ENCODE data around the gene ASAP2. TPM values are rescaled to one million over a fixed set of nuclear protein-coding genes. Genes with fewer than 3 reads are reported as not detected.

Gene ASAP2
- total RNA-seq, 1 donor from 2014 or later, result 24.3 TPM

GRCh38 chr2:9430316-9431293 lies 224.0 kb downstream of the ASAP2 start:
- Histone ChIP-seq H3K9me3 (no peaks in the 10 kb centered on the region), H3K27me3 (ENCODE audit: low read depth) (no peaks in the 10 kb centered on the region), H3K4me1 (no peaks in the 10 kb centered on the region), H3K36me3 (peaks cover 66% of the 10 kb centered on the region), H3K4me3 (no peak overlapping the region), H3K27ac (no peak overlapping the region)
- intact Hi-C loops (cut with DNase I), result no loop called here
- ATAC-seq (no peak), DNase-seq (no peak)
- no peak for TF ChIP-seq CTCF (IDR thresholded peaks at IDR 0.05)

- TF ChIP-seq CTCF (IDR thresholded peaks at IDR 0.05), result no peak
Observed at GRCh38 chr2:9434489-9434888, 227.9 kb downstream of the ASAP2 start.

GRCh38 chr2:9439536-9439935 lies 232.9 kb downstream of the ASAP2 start:
- Histone ChIP-seq H3K4me3 (no peak overlapping the region), H3K9me3 (no peaks in the 10 kb centered on the region), H3K36me3 (peaks cover 88% of the 10 kb centered on the region), H3K27ac (no peak overlapping the region), H3K27me3 (ENCODE audit: low read depth) (no peaks in the 10 kb centered on the region), H3K4me1 (no peaks in the 10 kb centered on the region)
- TF ChIP-seq CTCF (IDR thresholded peaks at IDR 0.05), result no peak
- no peak for ATAC-seq
- intact Hi-C loops (cut with DNase I), result no loop called here
- DNase-seq, result no peak

More at GRCh38 chr2:9434489-9434888, 227.9 kb downstream of the ASAP2 start:
- H3K4me3 ChIP-seq, result no peak overlapping the region
- H3K27ac ChIP-seq, result no peak overlapping the region
- no peak for DNase-seq
- peaks cover 99% of the 10 kb centered on the region for H3K36me3 ChIP-seq
- no peak for ATAC-seq
- no peaks in the 10 kb centered on the region for H3K4me1 ChIP-seq
- H3K9me3 ChIP-seq, result no peaks in the 10 kb centered on the region
- intact Hi-C loops (cut with DNase I), result no loop called here
- no peaks in the 10 kb centered on the region for H3K27me3 ChIP-seq (ENCODE audit: low read depth)

- no peak for TF ChIP-seq CTCF (IDR thresholded peaks at IDR 0.05)
- peaks cover 88% of the 10 kb centered on the region for H3K36me3 ChIP-seq
- no peak for ATAC-seq
Observed at GRCh38 chr2:9440058-9440727, 233.6 kb downstream of the ASAP2 start.

GRCh38 chr2:9441556-9441955 lies 234.9 kb downstream of the ASAP2 start:
- no peak for ATAC-seq
- H3K36me3 ChIP-seq, result peaks cover 88% of the 10 kb centered on the region
- intact Hi-C loops (cut with DNase I), result no loop called here

More at GRCh38 chr2:9440058-9440727, 233.6 kb downstream of the ASAP2 start:
- Histone ChIP-seq H3K4me1 (no peaks in the 10 kb centered on the region), H3K27me3 (ENCODE audit: low read depth) (no peaks in the 10 kb centered on the region), H3K4me3 (no peak overlapping the region), H3K27ac (no peak overlapping the region), H3K9me3 (no peaks in the 10 kb centered on the region)
- intact Hi-C loops (cut with DNase I), result no loop called here
- no peak for DNase-seq

More at GRCh38 chr2:9441556-9441955, 234.9 kb downstream of the ASAP2 start:
- H3K9me3 ChIP-seq, result no peaks in the 10 kb centered on the region
- H3K27me3 ChIP-seq (ENCODE audit: low read depth), result no peaks in the 10 kb centered on the region
- TF ChIP-seq CTCF (IDR thresholded peaks at IDR 0.05), result no peak
- no peaks in the 10 kb centered on the region for H3K4me1 ChIP-seq
- H3K27ac ChIP-seq, result no peak overlapping the region
- no peak overlapping the region for H3K4me3 ChIP-seq
- no peak for DNase-seq
